A172 (cell line): ENCODE results near the gene ADAMTSL5. TPM values are rescaled to one million over a fixed set of nuclear protein-coding genes. Genes with fewer than 3 reads are reported as not detected.
"Not testable (repeated sequence)": the region's sequence is repeated elsewhere in the genome, so short reads cannot be mapped to it uniquely, and the experiment has no call there.

Experiments used
- DNase-seq: peaks from one replicate; pipeline ENCODE4 v3.0.0-alpha.2; 2015; ENCODE audit warnings: low spot score
- total RNA-seq: library from RNA; depleted of rRNA; stranded (reverse); fragments of >200 nt; shearing (Covaris generic); gene quantifications from 2 replicates; pipeline ENCODE4 v1.2.3, GENCODE V29; 2014; rRNA removed

The ADAMTSL5 gene
- 3.9 and 6.4 TPM in 2 replicates for total RNA-seq

DNA sequence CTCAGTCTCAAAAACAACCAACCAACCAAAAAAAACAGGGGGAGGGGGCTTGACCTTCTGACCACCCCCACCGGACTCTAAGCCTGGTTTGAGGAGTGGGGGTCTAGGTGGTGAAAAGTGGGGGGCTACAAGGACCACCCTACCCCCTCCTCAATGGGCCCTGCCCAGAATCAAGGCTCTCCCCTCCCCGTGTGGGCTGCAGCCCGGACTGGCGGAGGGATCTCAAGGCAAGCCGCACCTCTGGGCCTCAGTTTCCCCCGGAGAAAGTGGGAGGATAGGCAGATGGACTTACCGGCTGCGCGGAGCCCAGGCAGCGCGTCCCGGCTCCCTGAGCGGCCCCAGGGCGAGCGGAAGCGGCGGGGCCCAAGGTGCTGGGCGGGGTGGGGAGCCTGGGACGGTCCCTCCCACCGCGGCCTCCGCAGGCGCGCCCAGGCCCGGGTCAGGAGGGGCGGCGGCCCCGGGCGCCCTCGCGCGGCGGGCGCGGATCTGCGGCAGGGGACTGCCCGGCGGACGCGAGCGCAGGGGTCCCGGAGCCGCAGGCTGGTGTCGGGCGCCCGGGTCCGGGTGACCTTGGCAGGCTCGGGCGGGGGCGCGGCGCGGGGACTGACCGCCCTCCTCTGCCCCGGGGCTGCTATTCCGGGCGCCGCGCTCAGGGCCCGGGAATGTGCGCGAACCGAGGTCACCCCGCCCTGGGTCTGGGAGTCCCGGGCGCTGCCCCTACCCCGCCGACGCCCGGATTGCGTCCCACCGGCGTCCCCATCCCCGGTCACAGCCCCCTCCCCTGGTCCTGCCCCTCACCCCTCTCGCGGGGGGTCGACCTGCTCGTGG lies at the start of gene ADAMTSL5:
TSS of gene ADAMTSL5 (minus strand) at position 349 of the 828 bp plus-strand sequence. CDS start 2,076 bp downstream, outside the sequence.
- DNase-seq = peak; percentile 48

- no peak for DNase-seq
Observed at GRCh38 chr19:1561236-1561842, 48.5 kb upstream of the ADAMTSL5 start.

- DNase-seq = no peak
Observed at GRCh38 chr19:1560286-1560882, 47.6 kb upstream of the ADAMTSL5 start.

DNA sequence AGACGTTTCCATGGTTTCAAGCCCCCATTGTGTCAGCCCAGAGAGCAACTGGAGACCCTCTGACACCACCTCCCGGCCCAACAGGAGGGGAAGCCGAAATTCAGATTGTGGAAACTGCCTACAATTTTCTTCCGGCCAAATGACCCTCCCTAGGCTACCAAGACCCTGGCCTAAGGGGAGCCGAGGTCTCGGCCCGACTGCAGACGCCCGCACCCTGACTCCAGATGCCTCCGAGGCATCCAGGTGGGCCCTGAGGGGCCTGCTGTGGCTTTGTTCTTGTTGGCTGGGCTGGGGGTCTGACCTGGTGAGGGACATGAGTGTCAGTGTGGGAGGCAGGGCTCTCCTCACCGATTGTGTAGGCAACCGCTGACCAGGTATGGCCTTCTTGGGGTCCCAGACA lies 45.7 kb upstream of the ADAMTSL5 start:
- DNase-seq = no peak

DNA sequence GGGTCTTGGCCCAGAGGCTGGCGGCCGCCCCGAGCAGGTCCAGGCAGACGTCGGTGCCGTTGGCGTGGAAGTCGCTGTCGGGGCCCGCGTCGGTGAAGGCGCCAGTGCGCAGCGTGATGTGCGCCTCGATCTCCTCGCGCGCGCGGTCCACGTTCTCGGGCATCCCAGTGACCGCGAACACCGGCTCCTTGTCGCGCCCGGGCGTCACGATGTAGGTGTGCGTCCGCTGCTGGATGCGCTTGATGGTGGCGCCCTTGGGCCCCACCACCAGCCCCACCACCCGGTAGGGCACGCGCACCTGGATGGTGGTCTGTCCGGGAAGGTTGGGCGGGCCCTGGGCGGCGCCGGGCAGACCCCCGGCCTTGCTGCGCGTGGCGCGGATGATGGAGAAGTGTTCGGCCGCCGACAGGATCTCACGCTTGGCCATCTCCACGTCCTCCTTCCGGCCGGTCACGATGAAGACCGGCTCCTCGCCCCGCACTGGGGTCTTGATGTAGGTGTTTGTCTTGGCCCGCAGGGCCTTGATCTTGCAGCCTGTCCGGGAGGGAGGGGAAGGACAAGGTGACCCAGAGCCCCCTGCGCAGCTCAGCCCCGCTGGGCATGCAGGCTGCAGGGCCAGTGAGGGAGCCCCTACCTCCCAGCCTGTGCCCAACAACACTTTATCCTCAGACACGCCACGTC lies 43.7 kb upstream of the ADAMTSL5 start:
- DNase-seq = no peak

GRCh38 chr19:1555487-1556389 lies 42.9 kb upstream of the ADAMTSL5 start:
- DNase-seq = no peak

DNA sequence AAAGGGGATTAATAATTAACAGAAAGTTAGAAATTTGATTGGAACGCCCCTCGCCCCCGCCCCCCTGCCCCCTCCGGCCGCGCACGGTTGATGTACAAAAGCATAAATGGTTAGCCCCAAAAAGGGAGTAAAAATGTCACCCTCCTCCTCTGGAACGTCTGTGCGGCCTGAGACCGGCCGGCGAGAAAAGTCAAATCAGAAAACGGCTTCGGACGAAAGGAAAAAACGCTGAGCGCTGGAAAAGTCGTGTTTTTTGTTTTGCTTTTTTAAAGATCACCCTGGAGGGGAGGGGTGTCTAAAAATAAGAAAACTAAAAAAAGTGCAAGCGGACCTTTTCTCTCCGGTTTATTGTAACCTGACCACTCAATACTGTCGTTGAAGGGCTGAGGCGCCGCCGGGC lies 42.1 kb upstream of the ADAMTSL5 start:
- no peak for DNase-seq

DNA sequence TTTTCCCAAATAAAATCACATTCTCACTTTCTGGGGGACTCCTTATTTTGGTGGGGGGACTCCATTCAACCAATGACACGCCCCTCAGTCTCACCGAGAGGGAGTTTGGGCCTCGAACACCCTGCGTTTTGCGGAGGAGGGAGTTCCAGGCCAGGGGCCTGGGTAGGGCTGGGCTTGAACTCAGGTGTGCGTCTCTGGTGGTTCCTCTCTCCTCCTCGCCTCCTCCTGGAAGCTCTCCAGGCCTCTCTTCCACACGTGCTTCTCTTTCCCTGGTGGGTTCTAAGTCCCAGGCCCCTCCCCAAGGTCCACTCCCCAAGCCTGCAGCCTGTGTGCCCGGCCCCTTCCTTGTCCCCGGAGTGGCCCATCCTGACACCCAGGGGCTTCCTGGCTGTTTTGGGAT lies 40.6 kb upstream of the ADAMTSL5 start:
- DNase-seq = no peak

GRCh38 chr19:1551068-1552040 lies 38.5 kb upstream of the ADAMTSL5 start:
- DNase-seq = no peak

DNA sequence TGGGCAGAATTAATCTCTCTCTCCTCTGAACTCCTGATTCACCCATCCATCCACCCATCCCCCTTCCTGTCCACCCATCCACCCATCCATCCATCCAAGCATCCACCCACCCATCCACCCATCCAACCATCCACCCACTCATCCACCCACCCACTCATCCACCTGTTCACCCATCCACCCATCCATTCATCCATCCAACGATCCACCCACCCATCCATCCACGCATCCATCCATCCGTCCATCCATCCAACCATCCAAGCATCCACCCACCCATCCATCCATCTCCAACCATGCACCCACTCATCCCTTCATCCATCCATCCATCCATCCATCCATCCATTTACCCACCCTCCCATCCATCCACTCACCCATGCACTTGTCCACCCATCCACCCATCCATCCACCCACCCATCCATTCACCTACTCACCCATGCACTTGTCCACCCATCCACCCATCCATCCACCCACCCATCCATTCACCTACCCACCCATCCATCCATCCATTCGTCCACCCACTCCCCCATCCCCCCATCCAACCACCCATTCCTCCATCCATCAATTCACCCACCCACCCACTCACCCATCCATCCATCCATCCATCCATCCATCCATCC lies 36.6 kb upstream of the ADAMTSL5 start:
- no peak for DNase-seq

GRCh38 chr19:1540365-1540925 lies 27.6 kb upstream of the ADAMTSL5 start:
- no peak for DNase-seq

DNA sequence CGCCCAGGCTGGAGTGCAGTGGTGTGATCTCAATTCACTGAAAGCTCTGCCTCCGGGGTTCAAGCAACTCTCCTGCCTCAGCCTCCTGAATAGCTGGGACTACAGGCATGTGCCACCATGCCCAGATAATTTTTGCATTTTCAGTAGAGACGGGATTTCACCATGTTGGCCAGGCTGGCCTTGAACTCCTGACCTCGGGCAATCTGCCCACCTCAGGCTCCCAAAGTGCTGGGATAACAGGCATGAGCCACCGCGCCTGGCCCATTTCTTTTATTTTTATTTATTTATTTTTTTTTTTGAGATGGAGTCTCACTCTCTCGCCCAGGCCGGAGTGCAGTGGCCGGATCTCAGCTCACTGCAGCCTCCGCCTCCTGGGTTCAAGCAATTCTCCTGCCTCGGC lies 26.9 kb upstream of the ADAMTSL5 start:
- DNase-seq = not testable (repeated sequence)

GRCh38 chr19:1538978-1539377 lies 26.2 kb upstream of the ADAMTSL5 start:
- no peak for DNase-seq

DNA sequence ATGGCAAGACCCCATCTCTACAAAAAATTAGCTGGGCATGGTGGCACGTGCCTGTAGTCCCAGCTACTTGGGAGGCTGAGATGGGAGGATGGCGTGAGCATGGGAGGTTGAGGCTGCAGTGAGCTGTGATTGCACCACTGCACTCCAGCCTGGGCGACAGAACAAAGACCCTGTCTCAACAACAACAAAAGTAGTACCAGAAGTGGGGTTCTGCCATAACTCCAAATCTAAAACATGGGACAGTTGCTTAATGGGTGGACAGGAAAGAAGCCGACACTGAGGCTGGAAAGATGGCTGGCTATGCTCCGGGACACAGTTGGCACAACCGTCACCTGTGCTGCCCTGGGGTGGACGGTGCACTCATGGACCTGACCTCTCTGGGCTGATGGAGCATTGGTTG lies 22.9 kb upstream of the ADAMTSL5 start:
- DNase-seq = not testable (repeated sequence)

- no peak for DNase-seq
Observed at GRCh38 chr19:1534972-1535371, 22.2 kb upstream of the ADAMTSL5 start.

DNA sequence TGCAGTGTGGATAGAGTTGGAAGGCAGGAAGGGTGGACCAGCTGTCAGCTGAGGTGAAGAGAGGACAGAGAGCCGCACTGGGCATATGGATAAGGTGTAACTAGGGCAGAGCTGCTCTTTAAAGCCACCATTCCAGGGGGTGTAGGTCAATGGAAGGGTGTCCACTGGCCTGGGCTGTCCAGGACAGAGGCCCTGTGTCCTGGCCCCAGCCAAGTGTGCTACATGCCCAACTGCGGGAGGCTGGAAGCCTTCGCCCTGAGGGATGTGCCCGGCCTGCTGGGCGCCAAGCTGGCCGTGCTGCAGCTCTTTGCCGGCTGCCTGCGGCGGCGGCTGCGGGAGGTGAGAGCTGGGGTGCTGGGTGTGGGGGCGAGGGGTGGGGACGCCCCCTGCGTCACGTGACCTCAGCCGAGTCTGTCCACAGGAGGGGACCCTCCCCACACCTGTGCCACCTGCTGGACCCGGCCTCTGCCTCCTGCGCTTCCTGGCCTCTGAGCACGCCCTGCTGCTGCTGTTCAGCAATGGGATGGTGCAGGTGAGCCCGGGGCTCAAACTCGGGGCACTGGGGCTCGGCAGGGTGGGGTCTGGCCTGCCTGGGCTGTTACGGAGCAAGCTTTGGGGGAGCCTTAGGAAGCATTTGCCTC lies 20.8 kb upstream of the ADAMTSL5 start:
- no peak for DNase-seq

GRCh38 chr19:1532003-1532402 lies 19.2 kb upstream of the ADAMTSL5 start:
- no peak for DNase-seq

GRCh38 chr19:1531587-1531986 lies 18.8 kb upstream of the ADAMTSL5 start:
- DNase-seq = no peak

DNA sequence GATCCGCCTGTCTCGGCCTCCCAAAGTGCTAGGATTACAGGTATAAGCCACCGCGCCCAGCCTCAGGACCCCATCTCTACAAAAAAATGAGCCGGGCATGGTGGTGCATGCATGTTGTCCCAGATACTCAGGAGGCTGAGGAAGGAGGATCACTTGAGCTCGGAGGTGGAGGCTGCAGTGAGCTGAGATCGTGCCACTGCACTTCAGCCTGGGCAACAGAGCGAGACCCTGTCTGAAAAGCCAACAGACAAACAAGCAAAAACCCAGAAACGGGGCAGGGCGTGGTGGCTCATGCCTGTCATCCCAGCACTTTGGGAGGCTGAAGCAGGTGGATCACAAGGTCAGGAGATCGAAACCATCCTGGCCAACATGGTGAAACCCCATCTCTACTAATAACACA lies 18.0 kb upstream of the ADAMTSL5 start:
- DNase-seq = not testable (repeated sequence)
